SK-N-SH (cell line): ENCODE measurements around the gene S1PR5. TPM values are rescaled to one million over a fixed set of nuclear protein-coding genes. Genes with fewer than 3 reads are reported as not detected.
A peak's percentile ranks its signal among the peaks of the same experiment; 100 is the strongest.

ENCODE experiments used
- CTCF ChIA-PET: fragments of 300-600, 350-600 bp; formaldehyde crosslinking; extraction: SDS; loops from one replicate; lab custom pipeline; 2021; lab: Yijun Ruan, JAX
- POLR2A ChIA-PET: fragments of 350-600 bp; sonication (Branson Sonifier 250); formaldehyde crosslinking; extraction: SDS; loops from one replicate; lab custom pipeline; 2020; ENCODE audit warnings: antibody characterized with exemption, inconsistent platforms; lab: Yijun Ruan, JAX
- DNase-seq: peaks from one replicate; pipeline ENCODE4 v3.0.0; 2012
- H2AFZ ChIP-seq: fragments of 200-600 bp; sonication (generic); 2 replicates; pipeline ENCODE4 v1.8.1; 2016; ENCODE audit warnings: antibody characterized with exemption, mild to moderate bottlenecking, low read depth
- H3F3A ChIP-seq: fragments of 200-600 bp; sonication (generic); replicated peaks from 2 replicates; pipeline ENCODE3; 2016; ENCODE audit warnings: antibody characterized with exemption, mild to moderate bottlenecking; ENCODE audit not compliant: insufficient read depth
- H3K27ac ChIP-seq, 2 experiments: fragments of 200-500 bp in 1 of 2; fragments of 200-600 bp in 1 of 2; sonication (Bioruptor generic) in 1 of 2; sonication (generic), shearing (Covaris generic) in 1 of 2; 2 replicates each; pipeline versions ENCODE4 v1.5.1 to v1.6.1; 2014 to 2016; ENCODE audit warnings: low read depth in 2 of 2, inconsistent platforms in 1 of 2, low read length in 1 of 2, mild to moderate bottlenecking in 1 of 2, mixed read lengths in 1 of 2
- H3K27me3 ChIP-seq: fragments of 200-600 bp; sonication (generic), shearing (Covaris generic); 2 replicates; pipeline ENCODE4 v1.6.1; 2016; ENCODE audit warnings: mixed run types; ENCODE audit not compliant: insufficient read depth
- H3K36me3 ChIP-seq, 2 experiments: fragments of 200-500 bp in 1 of 2; fragments of 200-600 bp in 1 of 2; sonication (Bioruptor generic) in 1 of 2; sonication (generic) in 1 of 2; replicated peaks in 1 of 2; 2 replicates each; pipeline versions ENCODE3 to v1.5.1; 2014 to 2016; ENCODE audit warnings: low read length in 1 of 2, mild to moderate bottlenecking in 1 of 2; ENCODE audit not compliant: insufficient read depth in 2 of 2, control insufficient read depth in 1 of 2
- H3K4me1 ChIP-seq, 2 experiments: fragments of 200-500 bp in 1 of 2; fragments of 200-600 bp in 1 of 2; sonication (Bioruptor generic) in 1 of 2; sonication (generic), shearing (Covaris generic) in 1 of 2; 2 replicates each; pipeline versions ENCODE4 v1.5.1 to v1.6.1; 2014 to 2016; ENCODE audit warnings: low read depth in 1 of 2, low read length in 1 of 2, mixed run types in 1 of 2; ENCODE audit not compliant: insufficient read depth in 2 of 2, control insufficient read depth in 1 of 2
- H3K4me2 ChIP-seq: fragments of 200-600 bp; sonication (generic), shearing (Covaris generic); 2 replicates; pipeline ENCODE4 v1.6.1; 2017; ENCODE audit warnings: mixed run types
- H3K4me3 ChIP-seq, 2 experiments: fragments of 200-500 bp in 1 of 2; fragments of 200-600 bp in 1 of 2; sonication (Bioruptor generic) in 1 of 2; sonication (generic), shearing (Covaris generic) in 1 of 2; 2 replicates each; pipeline versions ENCODE4 v1.5.1 to v1.8.1; 2014 to 2016; ENCODE audit warnings: low read depth in 2 of 2, inconsistent platforms in 1 of 2, low read length in 1 of 2, mild to moderate bottlenecking in 1 of 2, mixed read lengths in 1 of 2, moderate library complexity in 1 of 2
- H3K79me2 ChIP-seq: fragments of 200-600 bp; sonication (generic); 2 replicates; pipeline ENCODE4 v1.8.1; 2017; ENCODE audit warnings: mild to moderate bottlenecking; ENCODE audit not compliant: insufficient read depth
- H3K9ac ChIP-seq: fragments of 200-600 bp; sonication (generic); 2 replicates; pipeline ENCODE4 v1.6.1; 2017; ENCODE audit warnings: mixed run types
- H3K9me2 ChIP-seq: fragments of 200-600 bp; sonication (generic); 2 replicates; pipeline ENCODE4 v1.6.1; 2017; ENCODE audit warnings: mixed run types
- H3K9me3 ChIP-seq: fragments of 200-600 bp; sonication (generic); 2 replicates; pipeline ENCODE4 v1.6.1; 2017; ENCODE audit warnings: mixed run types, mild to moderate bottlenecking, moderate library complexity
- H4K20me1 ChIP-seq: fragments of 200-600 bp; sonication (generic); 2 replicates; pipeline ENCODE4 v1.6.1; 2017; ENCODE audit warnings: mild to moderate bottlenecking, mixed run types; ENCODE audit not compliant: insufficient read depth
- CHD2 ChIP-seq: fragments of 150-350 bp; IDR thresholded peaks from 2 replicates; pipeline ENCODE4 v1.6.1; 2018; ENCODE audit warnings: low read length; ENCODE audit not compliant: partially characterized antibody
- ELF1 ChIP-seq: IDR thresholded peaks from 2 replicates; pipeline ENCODE4 v1.4.0; 2012
- EZH2phosphoT487 ChIP-seq: fragments of 200-600 bp; sonication (generic); IDR thresholded peaks from 2 replicates; pipeline ENCODE4 v1.6.1; 2017; ENCODE audit warnings: low read depth, mixed run types, mild to moderate bottlenecking, antibody characterized with exemption, moderate library complexity, borderline replicate concordance
- FOSL2 ChIP-seq: IDR thresholded peaks from 2 replicates; pipeline ENCODE4 v1.4.0; 2012; ENCODE audit warnings: low read depth, mild to moderate bottlenecking, moderate library complexity, borderline replicate concordance
- GABPA ChIP-seq: IDR thresholded peaks from 2 replicates; pipeline ENCODE4 v1.4.0; 2012; ENCODE audit warnings: low read depth, mild to moderate bottlenecking
- NRF1 ChIP-seq: IDR thresholded peaks from 2 replicates; pipeline ENCODE4 v1.6.1; 2012; ENCODE audit warnings: low read depth, mild to moderate bottlenecking, low read length
- RCOR1 ChIP-seq: fragments of 150-350 bp; IDR thresholded peaks from 2 replicates; pipeline ENCODE4 v1.6.1; 2017; ENCODE audit warnings: antibody characterized with exemption, low read length
- RXRA ChIP-seq: IDR thresholded peaks from 2 replicates; pipeline ENCODE4 v1.4.0; 2012; ENCODE audit warnings: low read depth, mild to moderate bottlenecking, borderline replicate concordance
- SMC3 ChIP-seq: IDR thresholded peaks from 2 replicates; pipeline ENCODE4 v1.6.1; 2012; ENCODE audit warnings: low read depth, low read length, improper control_type of control experiment
- TAF1 ChIP-seq: IDR thresholded peaks from 2 replicates; pipeline ENCODE4 v1.6.1; 2012; ENCODE audit warnings: low read depth, mild to moderate bottlenecking, low read length, moderate library complexity, borderline replicate concordance
- WGBS: methylation state at CpG from one replicate; pipeline ENCODE4 v1.1.6; 2017; ENCODE audit warnings: low lambda C conversion rate; 5-methylcytosine and 5-hydroxymethylcytosine counted together
- polyA plus RNA-seq, 3 experiments: library from polyadenylated mRNA; depleted of rRNA; stranded (reverse); fragments of >200 nt; gene quantifications; 2 replicates each; pipeline ENCODE4 v1.2.3, GENCODE V29; 2012
- TF ChIP-seq, protein P1 (sequence below): IDR thresholded peaks from 2 replicates; pipeline ENCODE4; 2012
- TF ChIP-seq, protein P2 (sequence below): IDR thresholded peaks from 2 replicates; pipeline ENCODE4 v1.4.0; 2012; ENCODE audit warnings: low read depth
- TF ChIP-seq, protein P3 (sequence below): fragments of 200-600 bp; sonication (generic); IDR thresholded peaks from 2 replicates; pipeline ENCODE4 v1.6.1; 2017; ENCODE audit warnings: antibody characterized with exemption, mild to moderate bottlenecking, moderate library complexity
- TF ChIP-seq, protein P4 (sequence below): IDR thresholded peaks from 2 replicates; pipeline ENCODE4 v1.6.1; 2012; ENCODE audit warnings: mild to moderate bottlenecking, low read depth, low read length, moderate library complexity
- TF ChIP-seq, protein P5 (sequence below): IDR thresholded peaks from 2 replicates; pipeline ENCODE4 v1.4.0; 2012; ENCODE audit warnings: low read depth, borderline replicate concordance
- TF ChIP-seq, protein P6 (sequence below): fragments of 150-350 bp; IDR thresholded peaks from 2 replicates; pipeline ENCODE4 v1.6.1; 2016; ENCODE audit warnings: mild to moderate bottlenecking, low read depth, low read length

The S1PR5 gene
- polyA plus RNA-seq, 1 of the 3 experiments (the other 2 are of a cell fraction), result 0.36 TPM

DNA sequence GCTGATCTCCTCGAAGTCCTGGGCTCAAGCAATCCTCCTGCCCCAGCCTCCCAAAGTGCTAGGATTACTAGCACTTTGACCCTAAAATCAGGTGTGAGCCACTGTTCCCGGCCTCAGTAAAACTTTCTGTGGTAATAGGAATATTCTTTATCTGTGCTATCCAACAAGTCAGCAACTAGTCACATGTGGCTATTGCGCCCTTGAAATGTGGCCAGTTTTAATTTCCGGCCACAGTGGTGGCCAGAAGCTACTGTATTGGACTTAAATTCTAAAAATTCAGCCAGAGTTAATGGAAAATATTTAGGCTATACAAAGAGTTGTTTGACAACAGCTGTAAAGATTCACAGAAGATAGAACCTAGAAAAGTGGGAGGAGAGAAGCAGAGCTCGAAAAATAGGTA lies 44.1 kb downstream of the S1PR5 start:
- peaks cover 0 to under 1% of the 10 kb centered on the region in 2 experiments; a peak in 1 of 4 replicates for H3K4me1 ChIP-seq
- CTCF ChIA-PET, result interaction anchor here (0.7 to 1.8 kb wide), 6 partner anchors 10 to 227 kb away, joined by 3 to 5 read pairs (median 4); no protein-coding TSS in a partner anchor
- no peak overlapping the region for H2AFZ ChIP-seq
- H3K27me3 ChIP-seq, result no peaks in the 10 kb centered on the region
- H3K9me2 ChIP-seq, result no peaks in the 10 kb centered on the region
- no peak for DNase-seq
- H3F3A ChIP-seq, result peaks cover 17% of the 10 kb centered on the region
- H3K4me3 ChIP-seq, result no peak overlapping the region
- H3K9me3 ChIP-seq, result no peaks in the 10 kb centered on the region
- H3K4me2 ChIP-seq, result no peak overlapping the region
- H3K79me2 ChIP-seq, result no peaks in the 10 kb centered on the region
- POLR2A ChIA-PET, result interaction anchor here (0.7 kb wide), 1 partner anchor 8 kb away, joined by 3 read pairs; no protein-coding TSS in a partner anchor
- no peaks in the 10 kb centered on the region for H3K36me3 ChIP-seq
- H3K27ac ChIP-seq, result no peak overlapping the region
- no peak for TF ChIP-seq TAF1
- TF ChIP-seq ELF1, result no peak
- TF ChIP-seq NRF1, result no peak
- TF ChIP-seq, protein P1, sequence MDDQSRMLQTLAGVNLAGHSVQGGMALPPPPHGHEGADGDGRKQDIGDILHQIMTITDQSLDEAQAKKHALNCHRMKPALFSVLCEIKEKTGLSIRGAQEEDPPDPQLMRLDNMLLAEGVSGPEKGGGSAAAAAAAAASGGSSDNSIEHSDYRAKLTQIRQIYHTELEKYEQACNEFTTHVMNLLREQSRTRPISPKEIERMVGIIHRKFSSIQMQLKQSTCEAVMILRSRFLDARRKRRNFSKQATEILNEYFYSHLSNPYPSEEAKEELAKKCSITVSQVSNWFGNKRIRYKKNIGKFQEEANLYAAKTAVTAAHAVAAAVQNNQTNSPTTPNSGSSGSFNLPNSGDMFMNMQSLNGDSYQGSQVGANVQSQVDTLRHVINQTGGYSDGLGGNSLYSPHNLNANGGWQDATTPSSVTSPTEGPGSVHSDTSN, result no peak
- TF ChIP-seq, protein P2, sequence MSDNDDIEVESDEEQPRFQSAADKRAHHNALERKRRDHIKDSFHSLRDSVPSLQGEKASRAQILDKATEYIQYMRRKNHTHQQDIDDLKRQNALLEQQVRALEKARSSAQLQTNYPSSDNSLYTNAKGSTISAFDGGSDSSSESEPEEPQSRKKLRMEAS, result no peak
- TF ChIP-seq, all 33 proteins: peak for 0
- H4K20me1 ChIP-seq, result no peaks in the 10 kb centered on the region
- 81% methylated on average over 5 of the region's 5 CpGs for whole genome bisulfite sequencing
- H3K9ac ChIP-seq, result no peak overlapping the region

DNA sequence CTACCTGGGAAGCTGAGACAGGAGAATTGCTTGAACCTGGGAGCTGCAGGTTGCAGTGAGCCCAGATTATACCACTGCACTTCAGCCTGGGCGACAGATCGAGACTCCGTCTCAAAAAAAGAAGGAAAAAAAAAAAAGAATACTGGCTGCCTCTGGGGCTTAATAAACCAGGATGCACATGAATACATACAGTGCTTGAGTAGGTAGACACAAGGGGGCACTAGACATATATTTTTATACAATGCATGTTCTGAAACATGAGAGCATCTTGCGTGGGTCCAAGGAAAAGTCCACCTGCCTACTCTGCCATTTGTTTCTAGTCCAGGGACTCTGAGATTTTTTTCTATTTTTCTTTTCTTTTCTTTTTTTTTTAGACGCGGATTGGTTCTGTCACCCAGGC lies 45.3 kb downstream of the S1PR5 start:
- H3K27ac ChIP-seq, result no peak overlapping the region
- peak; percentile 65 for DNase-seq
- H4K20me1 ChIP-seq, result no peaks in the 10 kb centered on the region
- H3F3A ChIP-seq, result peaks cover 12% of the 10 kb centered on the region
- H3K4me2 ChIP-seq, result no peak overlapping the region
- H3K36me3 ChIP-seq, result no peaks in the 10 kb centered on the region
- H3K79me2 ChIP-seq, result no peaks in the 10 kb centered on the region
- no peak overlapping the region; a peak in 1 of 4 replicates for H3K4me3 ChIP-seq
- no peaks in the 10 kb centered on the region for H3K27me3 ChIP-seq
- H2AFZ ChIP-seq, result no peak overlapping the region
- H3K9ac ChIP-seq, result no peak overlapping the region
- no peaks in the 10 kb centered on the region for H3K9me2 ChIP-seq
- no peaks in the 10 kb centered on the region for H3K9me3 ChIP-seq
- ChIA-PET CTCF (interaction anchor here (0.8 to 1.8 kb wide), 4 partner anchors 11 to 228 kb away, joined by 3 to 4 read pairs (median 4); no protein-coding TSS in a partner anchor), POLR2A (no interaction called here)
- WGBS, result 18% methylated on average over 6 of the region's 6 CpGs
- no peaks in the 10 kb centered on the region for H3K4me1 ChIP-seq
- TF ChIP-seq FOSL2 (no peak), RCOR1 (no peak), NRF1 (no peak), GABPA (no peak), CHD2 (no peak), SMC3 (peak; percentile 45), TAF1 (no peak), RXRA (no peak), EZH2phosphoT487 (no peak)
- TF ChIP-seq, protein P3, sequence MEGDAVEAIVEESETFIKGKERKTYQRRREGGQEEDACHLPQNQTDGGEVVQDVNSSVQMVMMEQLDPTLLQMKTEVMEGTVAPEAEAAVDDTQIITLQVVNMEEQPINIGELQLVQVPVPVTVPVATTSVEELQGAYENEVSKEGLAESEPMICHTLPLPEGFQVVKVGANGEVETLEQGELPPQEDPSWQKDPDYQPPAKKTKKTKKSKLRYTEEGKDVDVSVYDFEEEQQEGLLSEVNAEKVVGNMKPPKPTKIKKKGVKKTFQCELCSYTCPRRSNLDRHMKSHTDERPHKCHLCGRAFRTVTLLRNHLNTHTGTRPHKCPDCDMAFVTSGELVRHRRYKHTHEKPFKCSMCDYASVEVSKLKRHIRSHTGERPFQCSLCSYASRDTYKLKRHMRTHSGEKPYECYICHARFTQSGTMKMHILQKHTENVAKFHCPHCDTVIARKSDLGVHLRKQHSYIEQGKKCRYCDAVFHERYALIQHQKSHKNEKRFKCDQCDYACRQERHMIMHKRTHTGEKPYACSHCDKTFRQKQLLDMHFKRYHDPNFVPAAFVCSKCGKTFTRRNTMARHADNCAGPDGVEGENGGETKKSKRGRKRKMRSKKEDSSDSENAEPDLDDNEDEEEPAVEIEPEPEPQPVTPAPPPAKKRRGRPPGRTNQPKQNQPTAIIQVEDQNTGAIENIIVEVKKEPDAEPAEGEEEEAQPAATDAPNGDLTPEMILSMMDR, result peak; percentile 63
- TF ChIP-seq, protein P4, sequence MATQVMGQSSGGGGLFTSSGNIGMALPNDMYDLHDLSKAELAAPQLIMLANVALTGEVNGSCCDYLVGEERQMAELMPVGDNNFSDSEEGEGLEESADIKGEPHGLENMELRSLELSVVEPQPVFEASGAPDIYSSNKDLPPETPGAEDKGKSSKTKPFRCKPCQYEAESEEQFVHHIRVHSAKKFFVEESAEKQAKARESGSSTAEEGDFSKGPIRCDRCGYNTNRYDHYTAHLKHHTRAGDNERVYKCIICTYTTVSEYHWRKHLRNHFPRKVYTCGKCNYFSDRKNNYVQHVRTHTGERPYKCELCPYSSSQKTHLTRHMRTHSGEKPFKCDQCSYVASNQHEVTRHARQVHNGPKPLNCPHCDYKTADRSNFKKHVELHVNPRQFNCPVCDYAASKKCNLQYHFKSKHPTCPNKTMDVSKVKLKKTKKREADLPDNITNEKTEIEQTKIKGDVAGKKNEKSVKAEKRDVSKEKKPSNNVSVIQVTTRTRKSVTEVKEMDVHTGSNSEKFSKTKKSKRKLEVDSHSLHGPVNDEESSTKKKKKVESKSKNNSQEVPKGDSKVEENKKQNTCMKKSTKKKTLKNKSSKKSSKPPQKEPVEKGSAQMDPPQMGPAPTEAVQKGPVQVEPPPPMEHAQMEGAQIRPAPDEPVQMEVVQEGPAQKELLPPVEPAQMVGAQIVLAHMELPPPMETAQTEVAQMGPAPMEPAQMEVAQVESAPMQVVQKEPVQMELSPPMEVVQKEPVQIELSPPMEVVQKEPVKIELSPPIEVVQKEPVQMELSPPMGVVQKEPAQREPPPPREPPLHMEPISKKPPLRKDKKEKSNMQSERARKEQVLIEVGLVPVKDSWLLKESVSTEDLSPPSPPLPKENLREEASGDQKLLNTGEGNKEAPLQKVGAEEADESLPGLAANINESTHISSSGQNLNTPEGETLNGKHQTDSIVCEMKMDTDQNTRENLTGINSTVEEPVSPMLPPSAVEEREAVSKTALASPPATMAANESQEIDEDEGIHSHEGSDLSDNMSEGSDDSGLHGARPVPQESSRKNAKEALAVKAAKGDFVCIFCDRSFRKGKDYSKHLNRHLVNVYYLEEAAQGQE, result no peak
- TF ChIP-seq, protein P5, sequence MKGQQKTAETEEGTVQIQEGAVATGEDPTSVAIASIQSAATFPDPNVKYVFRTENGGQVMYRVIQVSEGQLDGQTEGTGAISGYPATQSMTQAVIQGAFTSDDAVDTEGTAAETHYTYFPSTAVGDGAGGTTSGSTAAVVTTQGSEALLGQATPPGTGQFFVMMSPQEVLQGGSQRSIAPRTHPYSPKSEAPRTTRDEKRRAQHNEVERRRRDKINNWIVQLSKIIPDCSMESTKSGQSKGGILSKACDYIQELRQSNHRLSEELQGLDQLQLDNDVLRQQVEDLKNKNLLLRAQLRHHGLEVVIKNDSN, result no peak
- TF ChIP-seq, protein P1, result no peak
- TF ChIP-seq, protein P6, sequence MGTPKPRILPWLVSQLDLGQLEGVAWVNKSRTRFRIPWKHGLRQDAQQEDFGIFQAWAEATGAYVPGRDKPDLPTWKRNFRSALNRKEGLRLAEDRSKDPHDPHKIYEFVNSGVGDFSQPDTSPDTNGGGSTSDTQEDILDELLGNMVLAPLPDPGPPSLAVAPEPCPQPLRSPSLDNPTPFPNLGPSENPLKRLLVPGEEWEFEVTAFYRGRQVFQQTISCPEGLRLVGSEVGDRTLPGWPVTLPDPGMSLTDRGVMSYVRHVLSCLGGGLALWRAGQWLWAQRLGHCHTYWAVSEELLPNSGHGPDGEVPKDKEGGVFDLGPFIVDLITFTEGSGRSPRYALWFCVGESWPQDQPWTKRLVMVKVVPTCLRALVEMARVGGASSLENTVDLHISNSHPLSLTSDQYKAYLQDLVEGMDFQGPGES, result no peak
